Glutamatergic neuron (in vitro differentiated cells): ENCODE results near the gene CUL4A. TPM values are rescaled to one million over a fixed set of nuclear protein-coding genes. Genes with fewer than 3 reads are reported as not detected.

Experiments
- DNase-seq: peaks from one replicate; pipeline ENCODE4 v3.0.0; 2022
- H3K27ac Mint-ChIP-seq: one replicate; pipeline ENCODE4 v1.8.0; 2020; ENCODE audit warnings: mild to moderate bottlenecking, mixed read lengths, inconsistent platforms; ENCODE audit not compliant: unreplicated experiment
- H3K27me3 Mint-ChIP-seq: one replicate; pipeline ENCODE4 v1.8.0; 2020; ENCODE audit warnings: mild to moderate bottlenecking, moderate library complexity, mixed read lengths, inconsistent platforms; ENCODE audit not compliant: unreplicated experiment
- H3K36me3 Mint-ChIP-seq: one replicate; pipeline ENCODE4 v1.8.0; 2020; ENCODE audit warnings: mild to moderate bottlenecking, mixed read lengths, inconsistent platforms; ENCODE audit not compliant: unreplicated experiment
- H3K4me1 Mint-ChIP-seq: one replicate; pipeline ENCODE4 v1.8.0; 2020; ENCODE audit warnings: mild to moderate bottlenecking, low read depth, mixed read lengths, inconsistent platforms; ENCODE audit not compliant: unreplicated experiment
- H3K4me3 Mint-ChIP-seq: one replicate; pipeline ENCODE4 v1.8.0; 2020; ENCODE audit warnings: mild to moderate bottlenecking, mixed read lengths, inconsistent platforms; ENCODE audit not compliant: unreplicated experiment
- H3K9me3 Mint-ChIP-seq: one replicate; pipeline ENCODE4 v1.8.0; 2020; ENCODE audit warnings: mild to moderate bottlenecking, moderate library complexity, mixed read lengths, inconsistent platforms; ENCODE audit not compliant: unreplicated experiment
- CTCF ChIP-seq: fragments of 200-600 bp; sonication (generic); IDR thresholded peaks from one replicate; pipeline ENCODE4 v1.5.0; 2021; ENCODE audit not compliant: partially characterized antibody, unreplicated experiment
- total RNA-seq: library from RNA; stranded (reverse); fragmentation: NEBNext Ultra II Directional; extraction: Animal tissue kit (Norgen Biotek cat#: 25700); gene quantifications from one replicate; pipeline ENCODE4 v1.2.1, GENCODE V29; 2021; ENCODE audit not compliant: unreplicated experiment

CUL4A gene
- total RNA-seq, 1 donor from 2014 or later: 43.2 TPM

- peaks cover 6% of the 10 kb centered on the region for H3K4me1 Mint-ChIP-seq
- H3K36me3 Mint-ChIP-seq: no peaks in the 10 kb centered on the region
- no peak overlapping the region for H3K4me3 Mint-ChIP-seq
- H3K9me3 Mint-ChIP-seq: peaks cover 2% of the 10 kb centered on the region
- peaks cover 9% of the 10 kb centered on the region for H3K27me3 Mint-ChIP-seq
- no peak for DNase-seq
- no peak for TF ChIP-seq CTCF
- no peak overlapping the region for H3K27ac Mint-ChIP-seq
These were observed 46.4 kb upstream of the CUL4A start for GRCh38 chr13:113162783-113163685.

GRCh38 chr13:113164492-113164891 lies 44.9 kb upstream of the CUL4A start:
- no peak for TF ChIP-seq CTCF
- no peak overlapping the region for H3K4me3 Mint-ChIP-seq
- H3K27ac Mint-ChIP-seq: no peak overlapping the region
- H3K36me3 Mint-ChIP-seq: no peaks in the 10 kb centered on the region
- H3K9me3 Mint-ChIP-seq: peaks cover 2% of the 10 kb centered on the region
- peaks cover 9% of the 10 kb centered on the region for H3K27me3 Mint-ChIP-seq
- DNase-seq: no peak
- peaks cover 6% of the 10 kb centered on the region for H3K4me1 Mint-ChIP-seq

- Mint-ChIP-seq H3K9me3 (peaks cover under 1% of the 10 kb centered on the region), H3K27ac (no peak overlapping the region), H3K27me3 (peaks cover 11% of the 10 kb centered on the region), H3K4me1 (peaks cover 8% of the 10 kb centered on the region), H3K36me3 (no peaks in the 10 kb centered on the region), H3K4me3 (no peak overlapping the region)
- no peak for DNase-seq
- TF ChIP-seq CTCF: no peak
These were observed 43.1 kb upstream of the CUL4A start for GRCh38 chr13:113166266-113166665.

GRCh38 chr13:113166681-113167080 lies 42.7 kb upstream of the CUL4A start:
- Mint-ChIP-seq H3K4me1 (peaks cover 8% of the 10 kb centered on the region), H3K9me3 (no peaks in the 10 kb centered on the region), H3K36me3 (no peaks in the 10 kb centered on the region), H3K27ac (no peak overlapping the region), H3K4me3 (no peak overlapping the region), H3K27me3 (peaks cover 12% of the 10 kb centered on the region)
- DNase-seq: no peak
- no peak for TF ChIP-seq CTCF

GRCh38 chr13:113167155-113167554 lies 42.3 kb upstream of the CUL4A start:
- H3K36me3 Mint-ChIP-seq: no peaks in the 10 kb centered on the region
- no peak overlapping the region for H3K4me3 Mint-ChIP-seq
- H3K4me1 Mint-ChIP-seq: peaks cover 8% of the 10 kb centered on the region
- no peak overlapping the region for H3K27ac Mint-ChIP-seq
- TF ChIP-seq CTCF: no peak
- no peaks in the 10 kb centered on the region for H3K9me3 Mint-ChIP-seq
- peaks cover 12% of the 10 kb centered on the region for H3K27me3 Mint-ChIP-seq
- DNase-seq: no peak
